HCT116 (cell line): Measurements from ENCODE around the gene SDHD.

Source experiments
- ATF3 ChIP-seq: IDR thresholded peaks from 2 replicates; pipeline ENCODE4 v1.6.1; 2012
- CEBPB ChIP-seq: IDR thresholded peaks from 2 replicates; pipeline ENCODE4 v1.6.1; 2012; ENCODE audit warnings: low read depth
- CTCF ChIP-seq, 3 experiments: fragments of 200-600 bp in 1 of 3; sonication (generic) in 1 of 3; IDR thresholded peaks in 2 of 3; conservative IDR thresholded peaks in 1 of 3; 2 replicates each; pipeline ENCODE4 v1.5.1; 2012 to 2017; ENCODE audit warnings: low read depth in 2 of 3, low read length in 2 of 3, antibody characterized with exemption in 1 of 3, borderline replicate concordance in 1 of 3, control low read depth in 1 of 3, mild to moderate bottlenecking in 1 of 3, mixed read lengths in 1 of 3, mixed run types in 1 of 3, moderate library complexity in 1 of 3; ENCODE audit not compliant: insufficient read depth in 1 of 3
- EZH2 ChIP-seq: fragments of 200-600 bp; sonication (generic); IDR thresholded peaks from 2 replicates; pipeline ENCODE4 v1.6.1; 2017; ENCODE audit warnings: antibody characterized with exemption, mixed run types
- MAX ChIP-seq: IDR thresholded peaks from 2 replicates; pipeline ENCODE4 v1.6.1; 2012
- POLR2A ChIP-seq: IDR thresholded peaks from 2 replicates; pipeline ENCODE4 v1.7.0; 2011; ENCODE audit warnings: borderline replicate concordance; ENCODE audit not compliant: insufficient read depth, insufficient read length; ENCODE audit errors: extremely low read depth
- POLR2AphosphoS5 ChIP-seq: IDR thresholded peaks from 2 replicates; pipeline ENCODE4 v1.6.1; 2011; ENCODE audit warnings: mild to moderate bottlenecking, low read depth, low read length, moderate library complexity
- RAD21 ChIP-seq: IDR thresholded peaks from 2 replicates; pipeline ENCODE4 v1.6.1; 2012; ENCODE audit warnings: low read depth, mild to moderate bottlenecking
- REST ChIP-seq: IDR thresholded peaks from 2 replicates; pipeline ENCODE4 v1.6.1; 2012; ENCODE audit warnings: low read depth
- SP1 ChIP-seq: IDR thresholded peaks from 2 replicates; pipeline ENCODE4 v1.6.1; 2012; ENCODE audit warnings: low read depth
- YY1 ChIP-seq: IDR thresholded peaks from 2 replicates; pipeline ENCODE4 v1.6.1; 2011; ENCODE audit warnings: low read length, low read depth, moderate library complexity, mild to moderate bottlenecking; ENCODE audit not compliant: insufficient replicate concordance; ENCODE audit errors: extremely low read depth

GRCh38 chr11:112085822-112086421 lies 751 bp upstream of the SDHD start:
- no peak for TF ChIP-seq CTCF (IDR thresholded peaks at IDR 0.05 in 2 of 3, conservative IDR thresholded peaks at IDR 0.05 in 1 of 3; ENCODE audit: borderline replicate concordance in 1 of 3, insufficient read depth in 1 of 3, low read depth in 2 of 3, low read length in 2 of 3)
- TF ChIP-seq EZH2 = no peak
- TF ChIP-seq POLR2AphosphoS5 = peak; percentile 44; the same call in 1 of the 2 replicates
- TF ChIP-seq RAD21 = no peak
- TF ChIP-seq SP1 = no peak
- TF ChIP-seq REST = no peak
- no peak for TF ChIP-seq POLR2A
- no peak for TF ChIP-seq YY1
- TF ChIP-seq ATF3 = no peak; the same call in 1 of the 2 replicates
- TF ChIP-seq CEBPB = no peak
- TF ChIP-seq MAX = peak; percentile 75; the same call in 1 of the 2 replicates
